K562 (cell line): ENCODE results near the gene SRCIN1. TPM values are rescaled to one million over a fixed set of nuclear protein-coding genes. Genes with fewer than 3 reads are reported as not detected.

Source experiments
- ADNP ChIP-seq: fragments of 200-800 bp; sonication (Bioruptor generic); IDR thresholded peaks from 2 replicates; pipeline ENCODE4 v1.6.1; 2016; ENCODE audit warnings: missing genetic modification characterization, missing compliant biosample characterization
- ATF4 ChIP-seq: fragments of 450-650 bp; formaldehyde crosslinking; IDR thresholded peaks from 2 replicates; pipeline ENCODE4 v1.4.0; 2022; ENCODE audit warnings: mild to moderate bottlenecking, moderate library complexity
- CTCF ChIP-seq, 3 experiments: IDR thresholded peaks in 2 of 3; conservative IDR thresholded peaks in 1 of 3; 2 replicates each; pipeline ENCODE4 v1.5.1; 2011 to 2012; ENCODE audit warnings: low read length in 3 of 3, mild to moderate bottlenecking in 3 of 3, control low read depth in 2 of 3, improper control_type of control experiment in 1 of 3, inconsistent platforms in 1 of 3, low read depth in 1 of 3, mixed read lengths in 1 of 3, moderate library complexity in 1 of 3; ENCODE audit not compliant: insufficient read depth in 2 of 3
- CXXC5 ChIP-seq: fragments of 250-450 bp; sonication (Bioruptor Pico); IDR thresholded peaks from 2 replicates; pipeline ENCODE4 v1.8.0; 2022; ENCODE audit warnings: inconsistent platforms, mild to moderate bottlenecking, moderate library complexity
- SPI1 ChIP-seq: IDR thresholded peaks from 2 replicates; pipeline ENCODE4 v1.6.1; 2011; ENCODE audit warnings: low read depth, low read length, control low read depth, borderline replicate concordance
- ZHX1 ChIP-seq: fragments of 150-350 bp; conservative IDR thresholded peaks from 2 replicates; pipeline ENCODE4 v1.6.1; 2014; ENCODE audit warnings: low read length
- ZNF318 ChIP-seq, 2 experiments: fragments of 450-650 bp; IDR thresholded peaks; 2 replicates each; pipeline ENCODE4 v1.6.1; 2016; ENCODE audit warnings: mild to moderate bottlenecking in 2 of 2, borderline replicate concordance in 1 of 2, low read depth in 1 of 2, moderate library complexity in 1 of 2
- ZNF395 ChIP-seq: fragments of 200-800 bp; sonication (Bioruptor generic); IDR thresholded peaks from 2 replicates; pipeline ENCODE4 v1.6.1; 2017; ENCODE audit warnings: missing genetic modification characterization, missing compliant biosample characterization
- polyA plus RNA-seq, 8 experiments: library from polyadenylated mRNA; depleted of rRNA in 4 of 8; stranded (reverse) in 5 of 8; unstranded in 3 of 8; fragments of >200 nt; fragmentation: Nextera tagmentation in 2 of 8; fragmentation: Illumina TruSeq in 1 of 8; extraction: Ambion mirVana in 2 of 8; extraction: Trizol in 1 of 8; gene quantifications; 2 replicates each; pipeline versions ENCODE4 v1.2.1 to v1.2.3, GENCODE V29; 2011 to 2014; ENCODE audit warnings: inconsistent platforms in 1 of 8, missing spikeins in 1 of 8
- total RNA-seq, 7 experiments: library from RNA; depleted of rRNA in 6 of 7; stranded (reverse); fragments of >200 nt in 6 of 7; fragmentation: Illumina TruSeq in 2 of 7; extraction: Trizol in 2 of 7; gene quantifications; 2 replicates each; pipeline versions ENCODE4 v1.2.1 to v1.2.3, GENCODE V29; 2011 to 2021; ENCODE audit warnings: low replicate concordance in 1 of 7

The SRCIN1 gene
- total and polyA plus RNA-seq, 9 of the 15 experiments (the other 6 are each of a cell fraction or from before 2014, with no cell fraction given), result 0.09 to 0.33 (median 0.13) TPM; not detected in 6

DNA sequence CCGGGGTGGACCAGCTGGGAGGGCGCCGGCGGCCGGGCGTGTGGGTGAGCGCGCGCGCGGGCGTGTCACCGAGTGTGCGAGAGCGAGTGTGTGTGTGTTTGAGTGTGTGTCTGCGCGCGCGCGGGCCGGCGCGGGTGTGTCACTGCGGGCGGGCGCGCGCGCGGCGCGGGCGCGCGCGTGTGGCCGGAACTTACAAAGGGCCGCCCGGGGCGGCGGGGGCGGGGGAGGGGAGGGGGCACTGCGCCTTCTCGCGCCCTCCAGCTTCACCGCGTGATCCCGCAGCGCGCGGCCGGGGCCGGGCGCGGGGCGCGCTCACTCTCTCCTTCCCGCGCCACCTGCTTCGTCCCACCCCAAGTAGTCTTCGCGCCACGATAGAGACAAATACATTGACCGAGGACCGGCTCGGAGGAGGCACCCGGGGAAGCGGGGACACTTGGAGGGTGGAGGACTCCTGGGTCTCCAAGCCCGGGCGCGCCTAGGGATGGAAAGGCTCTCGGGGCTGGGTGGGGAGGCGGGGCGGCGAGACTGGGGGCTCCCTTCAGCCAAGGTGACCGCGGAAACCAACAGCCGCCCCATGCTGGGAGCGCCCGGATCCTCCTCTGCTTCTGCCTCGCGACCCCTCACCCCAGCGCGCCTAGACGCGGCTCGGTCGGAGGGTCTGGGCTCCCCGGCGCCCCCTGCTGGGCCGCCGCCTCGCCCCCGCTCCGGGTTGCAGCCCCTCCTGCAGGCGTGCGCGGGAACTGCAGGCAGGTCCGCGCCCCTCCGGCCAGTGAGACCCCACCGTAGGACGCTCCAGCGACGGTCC is at the start of gene SRCIN1 (continued):
- no peak for TF ChIP-seq ZNF318 (IDR thresholded peaks at IDR 0.05; ENCODE audit: borderline replicate concordance in 1 of 2, low read depth in 1 of 2)
- 0 out of 2 replicates have a peak, but pooled peaks have one; percentile 43 for TF ChIP-seq ZHX1
- peak; percentile 56 for TF ChIP-seq CXXC5 (CRISPR knock-in tag)
- no peak for TF ChIP-seq SPI1
- TF ChIP-seq ATF4 (CRISPR knock-in tag), result no peak
- TF ChIP-seq ZNF395 (CRISPR knock-in tag), result peak; percentile 95
- TF ChIP-seq CTCF (IDR thresholded peaks at IDR 0.05 in 2 of 3, conservative IDR thresholded peaks at IDR 0.05 in 1 of 3; ENCODE audit: insufficient read depth in 2 of 3, low read depth in 1 of 3, low read length in 3 of 3), result peak; percentile 99 to 100 (median 100)
- peak; percentile 76 for TF ChIP-seq ADNP (tag)
